ENCODE results near the gene CLIC3. TPM values are rescaled to one million over a fixed set of nuclear protein-coding genes. Genes with fewer than 3 reads are reported as not detected.

The CLIC3 gene
- total RNA-seq, 1 donor from 2014 or later: 0.39 TPM

GRCh38 chr9:136978865-136979544, 17.4 kb downstream of the CLIC3 start:
- Histone ChIP-seq H3K9me3 (ENCODE audit: insufficient read depth, low read depth, low read length) (no peaks in the 10 kb centered on the region), H2AFZ (ENCODE audit: low read depth, low read length) (no peak overlapping the region), H3K27me3 (ENCODE audit: insufficient read depth, low read length) (peaks cover 4% of the 10 kb centered on the region), H3K4me3 (ENCODE audit: insufficient read depth, low read depth, low read length) (no peak overlapping the region), H3K4me1 (ENCODE audit: insufficient read depth, low read length) (peaks cover 5% of the 10 kb centered on the region), H3K4me2 (ENCODE audit: low read length) (no peak overlapping the region), H4K20me1 (ENCODE audit: insufficient read depth, low read length) (no peaks in the 10 kb centered on the region), H3K27ac (ENCODE audit: low read depth, low read length) (no peak overlapping the region), H3K9ac (ENCODE audit: low read length) (no peak overlapping the region), H3K79me2 (ENCODE audit: insufficient read depth, low read length) (no peaks in the 10 kb centered on the region), H3K36me3 (ENCODE audit: insufficient read depth, low read length) (no peaks in the 10 kb centered on the region)
- TF ChIP-seq EZH2 (IDR thresholded peaks at IDR 0.05; ENCODE audit: insufficient read depth, low read length) (no peak), CTCF (IDR thresholded peaks at IDR 0.05; ENCODE audit: insufficient read depth, low read depth, low read length) (no peak)
- Mint-ChIP-seq H3K9me3 (ENCODE audit: unreplicated experiment) (no peaks in the 10 kb centered on the region), H3K36me3 (ENCODE audit: low read depth, unreplicated experiment) (peaks cover 3% of the 10 kb centered on the region), H3K27ac (ENCODE audit: unreplicated experiment) (no peak overlapping the region), H3K4me3 (ENCODE audit: unreplicated experiment) (no peak overlapping the region), H3K27me3 (ENCODE audit: low read depth, unreplicated experiment) (peaks cover 21% of the 10 kb centered on the region), H3K4me1 (ENCODE audit: low read depth, unreplicated experiment) (no peaks in the 10 kb centered on the region)
- DNase-seq (ENCODE audit: low read depth): no peak
- FAIRE-seq: no peak

DNA sequence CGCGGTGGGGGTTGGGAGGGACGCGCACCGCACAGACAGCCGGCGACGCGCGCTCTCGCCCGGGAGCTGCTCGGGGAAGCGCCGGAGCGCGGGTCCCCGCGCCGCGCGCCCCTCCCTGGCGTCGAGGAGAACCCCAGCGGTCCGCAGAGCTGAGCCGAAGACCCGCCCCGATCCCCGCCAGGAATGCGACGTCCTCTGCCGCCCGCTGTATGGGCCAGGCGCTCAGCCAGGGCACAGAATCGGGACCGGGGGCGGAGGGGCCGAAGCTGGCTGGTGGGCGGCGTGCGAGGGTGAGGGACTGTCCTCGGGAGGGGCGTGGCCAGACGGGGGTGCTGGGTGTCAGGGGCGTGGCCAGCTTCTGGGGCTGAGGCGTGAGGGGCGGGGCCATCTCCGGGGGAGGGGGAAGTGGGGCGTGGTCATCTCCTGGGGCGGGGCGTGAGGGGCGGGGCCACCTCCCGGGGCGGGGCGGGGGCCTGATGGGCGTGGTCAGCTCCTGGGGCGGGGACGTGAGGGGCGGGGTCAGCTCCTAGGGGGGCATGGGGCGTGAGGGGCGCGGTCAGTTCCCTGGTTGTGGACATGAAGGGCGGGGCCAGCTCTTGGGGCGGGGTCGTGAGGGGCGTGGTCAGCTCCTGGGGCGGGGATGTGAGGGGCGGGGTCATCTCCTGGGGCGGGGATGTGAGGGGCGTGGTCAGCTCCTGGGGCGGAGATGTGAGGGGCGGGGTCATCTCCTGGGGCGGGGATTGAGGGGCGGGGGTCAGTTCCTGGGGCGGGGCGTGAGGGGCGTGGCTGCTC, 18.1 kb downstream of the CLIC3 start:
- no peak for FAIRE-seq
- peak overlapping the region; percentile 84 for H3K4me2 ChIP-seq (ENCODE audit: low read length)
- H3K79me2 ChIP-seq (ENCODE audit: insufficient read depth, low read length): no peaks in the 10 kb centered on the region
- TF ChIP-seq EZH2 (IDR thresholded peaks at IDR 0.05; ENCODE audit: insufficient read depth, low read length): no peak
- TF ChIP-seq CTCF (IDR thresholded peaks at IDR 0.05; ENCODE audit: insufficient read depth, low read depth, low read length): no peak
- no peaks in the 10 kb centered on the region for H3K27me3 ChIP-seq (ENCODE audit: insufficient read depth, low read length)
- DNase-seq (ENCODE audit: low read depth): no peak
- H3K27me3 Mint-ChIP-seq (ENCODE audit: low read depth, unreplicated experiment): peaks cover 17% of the 10 kb centered on the region
- no peak overlapping the region for H3K27ac ChIP-seq (ENCODE audit: low read depth, low read length)
- peak overlapping the region; percentile 49 for H3K4me3 ChIP-seq (ENCODE audit: insufficient read depth, low read depth, low read length)
- H3K4me1 ChIP-seq (ENCODE audit: insufficient read depth, low read length): peaks cover 5% of the 10 kb centered on the region
- H3K36me3 ChIP-seq (ENCODE audit: insufficient read depth, low read length): no peaks in the 10 kb centered on the region
- peak overlapping the region; percentile 84 for H2AFZ ChIP-seq (ENCODE audit: low read depth, low read length)
- no peak overlapping the region for H3K9ac ChIP-seq (ENCODE audit: low read length)
- no peaks in the 10 kb centered on the region for H4K20me1 ChIP-seq (ENCODE audit: insufficient read depth, low read length)
- H3K9me3 Mint-ChIP-seq (ENCODE audit: unreplicated experiment): no peaks in the 10 kb centered on the region
- H3K9me3 ChIP-seq (ENCODE audit: insufficient read depth, low read depth, low read length): no peaks in the 10 kb centered on the region
- no peaks in the 10 kb centered on the region for H3K4me1 Mint-ChIP-seq (ENCODE audit: low read depth, unreplicated experiment)
- no peak overlapping the region for H3K4me3 Mint-ChIP-seq (ENCODE audit: unreplicated experiment)
- H3K36me3 Mint-ChIP-seq (ENCODE audit: low read depth, unreplicated experiment): peaks cover 3% of the 10 kb centered on the region
- no peak overlapping the region for H3K27ac Mint-ChIP-seq (ENCODE audit: unreplicated experiment)
